ENCODE results near the gene ASXL1.

ASXL1 gene

DNA sequence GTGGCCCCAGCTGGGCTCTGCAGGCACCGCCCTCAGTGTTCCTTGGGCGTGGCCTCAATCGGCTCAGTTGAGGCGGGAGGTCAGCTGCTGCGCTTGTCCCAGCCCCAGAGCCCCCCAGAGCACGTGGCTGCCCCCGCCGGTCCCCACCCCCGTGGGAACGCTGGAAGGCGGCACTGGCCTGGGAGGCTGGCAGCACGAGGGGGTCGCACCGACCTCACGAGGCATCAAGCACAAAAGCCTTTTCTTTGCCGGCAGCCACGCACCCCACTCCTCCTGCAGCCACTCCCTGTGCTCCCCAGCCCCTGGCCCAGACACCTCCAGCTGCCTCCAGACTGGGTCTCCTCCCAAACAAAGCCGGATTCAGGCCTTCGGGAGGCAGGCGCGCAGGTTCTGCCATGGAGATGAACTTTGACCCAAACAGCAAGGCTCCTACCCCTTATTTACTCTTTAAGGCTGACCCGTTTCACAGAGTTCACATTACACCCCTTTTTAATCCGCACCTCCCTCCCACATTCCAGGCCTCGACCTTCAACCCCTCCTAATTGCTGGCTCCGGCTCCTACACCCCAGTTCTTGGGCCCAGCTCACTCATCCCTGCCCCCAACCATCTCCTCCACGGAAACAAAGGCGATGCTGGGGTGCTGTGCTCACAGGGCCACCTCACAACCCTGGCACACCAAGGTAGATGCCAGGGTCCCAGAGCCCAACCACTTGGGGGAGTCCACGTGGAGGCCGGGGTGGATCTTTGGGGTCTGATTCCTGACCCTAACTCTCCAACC, 115.3 kb downstream of the ASXL1 start:
- Histone ChIP-seq H3K27me3 (ENCODE audit: control insufficient read depth in 3 of 3, insufficient read depth in 3 of 3, low read depth in 1 of 3, low read length in 3 of 3) (no peaks in the 10 kb centered on the region), H3K23ac (ENCODE audit: low read depth, low read length, poor library complexity) (peak overlapping the region; percentile 76), H2BK5ac (ENCODE audit: low read length) (peak overlapping the region; percentile 82), H3K4me2 (ENCODE audit: insufficient read depth, low read length, poor library complexity, severe bottlenecking) (peak overlapping the region; percentile 35), H3K9ac (ENCODE audit: low read depth, low read length, poor library complexity) (peak overlapping the region; percentile 84), H2BK12ac (ENCODE audit: low read length) (peak overlapping the region; percentile 99), H4K91ac (ENCODE audit: low read depth, low read length, poor library complexity) (peak overlapping the region; percentile 90), H3K36me3 (replicated peaks in 1 of 2; ENCODE audit: control insufficient read depth in 2 of 2, insufficient read depth in 2 of 2, low read length in 2 of 2) (peaks cover 9 to 47% of the 10 kb centered on the region in 2 donors), H3K4me3 (ENCODE audit: low read length in 2 of 2) (peak overlapping the region in 1 of 2 donors; percentile 16), H3K14ac (ENCODE audit: low read length) (peak overlapping the region; percentile 49), H3K79me1 (ENCODE audit: low read depth, low read length) (peaks cover 31% of the 10 kb centered on the region), H2BK15ac (ENCODE audit: low read length) (peak overlapping the region; percentile 99), H2BK120ac (ENCODE audit: low read depth, low read length) (peak overlapping the region; percentile 100), H3K9me3 (replicated peaks in 1 of 2; ENCODE audit: control insufficient read depth in 2 of 2, insufficient read depth in 1 of 2, low read depth in 1 of 2, low read length in 2 of 2) (no peaks in the 10 kb centered on the region), H2AK5ac (ENCODE audit: low read depth, low read length) (peak overlapping the region; percentile 99), H3K4me1 (ENCODE audit: control insufficient read depth in 2 of 2, insufficient read depth in 1 of 2, low read depth in 1 of 2, low read length in 2 of 2) (peaks cover 47 to 57% of the 10 kb centered on the region in 2 donors), H4K8ac (ENCODE audit: low read depth, low read length) (no peak overlapping the region), H3K18ac (ENCODE audit: low read length) (peak overlapping the region; percentile 99), H2AFZ (ENCODE audit: low read length) (no peak overlapping the region), H3K27ac (replicated peaks; ENCODE audit: low read length) (peak overlapping the region; percentile 76), H3K4ac (ENCODE audit: low read length) (peak overlapping the region; percentile 77)
- peak; percentile 82 for DNase-seq (ENCODE audit: low spot score)
- WGBS, 2 donors (ENCODE audit: extremely low coverage in 2 of 2, insufficient read length in 2 of 2, insufficient replicate concordance in 1 of 2): no CpG with 5 or more reads among the region's 29 CpGs

DNA sequence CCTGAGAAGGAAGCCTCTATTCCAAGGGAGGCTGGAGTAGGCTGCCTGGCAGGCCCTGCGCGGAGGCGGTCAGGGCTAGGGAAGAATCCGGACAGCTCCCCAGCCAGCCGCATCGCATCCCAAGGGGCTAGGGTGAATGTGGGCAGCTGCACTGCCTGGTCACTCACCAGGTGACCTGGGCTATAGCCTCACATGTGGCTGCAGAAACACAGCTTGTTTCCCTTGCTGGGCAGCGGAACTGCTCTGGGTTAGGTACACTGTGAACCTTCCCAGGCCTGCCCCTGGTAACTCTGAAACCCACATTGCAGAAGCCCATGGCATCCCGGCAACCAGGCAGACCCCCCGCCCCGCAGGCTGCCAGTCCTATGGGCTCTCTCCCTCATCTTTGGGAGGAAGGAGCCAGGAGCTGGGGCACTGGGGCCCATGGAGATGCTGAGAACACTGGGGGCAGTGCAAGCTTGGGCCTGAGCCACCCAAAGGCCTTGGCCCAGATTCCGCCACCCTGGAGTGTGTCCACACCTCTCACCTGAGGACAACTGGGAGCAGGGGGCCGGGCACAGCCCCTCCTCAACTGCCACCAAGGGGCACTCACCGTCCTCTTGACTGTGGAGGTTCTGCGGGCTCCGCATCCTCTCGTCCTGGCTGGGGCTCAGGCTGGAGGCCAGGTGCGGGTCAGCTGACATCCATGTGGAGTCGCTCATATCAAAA, 116.0 kb downstream of the ASXL1 start:
- peak overlapping the region; percentile 87 for H3K14ac ChIP-seq (ENCODE audit: low read length)
- H3K23ac ChIP-seq (ENCODE audit: low read depth, low read length, poor library complexity): peak overlapping the region; percentile 68
- peak overlapping the region; percentile 82 for H2BK5ac ChIP-seq (ENCODE audit: low read length)
- peaks cover 47 to 57% of the 10 kb centered on the region in 2 donors for H3K4me1 ChIP-seq (ENCODE audit: control insufficient read depth in 2 of 2, insufficient read depth in 1 of 2, low read depth in 1 of 2, low read length in 2 of 2)
- H3K4me2 ChIP-seq (ENCODE audit: insufficient read depth, low read length, poor library complexity, severe bottlenecking): peak overlapping the region; percentile 35
- H2BK12ac ChIP-seq (ENCODE audit: low read length): peak overlapping the region; percentile 89
- peaks cover 9 to 43% of the 10 kb centered on the region in 2 donors for H3K36me3 ChIP-seq (replicated peaks in 1 of 2; ENCODE audit: control insufficient read depth in 2 of 2, insufficient read depth in 2 of 2, low read length in 2 of 2)
- peak overlapping the region; percentile 72 for H3K4ac ChIP-seq (ENCODE audit: low read length)
- peak overlapping the region; percentile 73 for H3K9ac ChIP-seq (ENCODE audit: low read depth, low read length, poor library complexity)
- H3K27me3 ChIP-seq (ENCODE audit: control insufficient read depth in 3 of 3, insufficient read depth in 3 of 3, low read depth in 1 of 3, low read length in 3 of 3): no peaks in the 10 kb centered on the region
- no CpG with 5 or more reads among the region's 18 CpGs for WGBS, 2 donors (ENCODE audit: extremely low coverage in 2 of 2, insufficient read length in 2 of 2, insufficient replicate concordance in 1 of 2)
- DNase-seq (ENCODE audit: low spot score): no peak
- peak overlapping the region in 1 of 2 donors; percentile 47 for H3K4me3 ChIP-seq (ENCODE audit: low read length in 2 of 2)
- no peak overlapping the region for H2AFZ ChIP-seq (ENCODE audit: low read length)
- no peaks in the 10 kb centered on the region for H3K9me3 ChIP-seq (replicated peaks in 1 of 2; ENCODE audit: control insufficient read depth in 2 of 2, insufficient read depth in 1 of 2, low read depth in 1 of 2, low read length in 2 of 2)
- peak overlapping the region; percentile 99 for H3K18ac ChIP-seq (ENCODE audit: low read length)
- peak overlapping the region; percentile 99 for H2BK15ac ChIP-seq (ENCODE audit: low read length)
- H4K8ac ChIP-seq (ENCODE audit: low read depth, low read length): no peak overlapping the region
- H3K79me1 ChIP-seq (ENCODE audit: low read depth, low read length): peaks cover 34% of the 10 kb centered on the region
- peak overlapping the region; percentile 87 for H4K91ac ChIP-seq (ENCODE audit: low read depth, low read length, poor library complexity)
- H3K27ac ChIP-seq (replicated peaks; ENCODE audit: low read length): peak overlapping the region; percentile 76
- H2BK120ac ChIP-seq (ENCODE audit: low read depth, low read length): peak overlapping the region; percentile 100
- H2AK5ac ChIP-seq (ENCODE audit: low read depth, low read length): peak overlapping the region; percentile 99

DNA sequence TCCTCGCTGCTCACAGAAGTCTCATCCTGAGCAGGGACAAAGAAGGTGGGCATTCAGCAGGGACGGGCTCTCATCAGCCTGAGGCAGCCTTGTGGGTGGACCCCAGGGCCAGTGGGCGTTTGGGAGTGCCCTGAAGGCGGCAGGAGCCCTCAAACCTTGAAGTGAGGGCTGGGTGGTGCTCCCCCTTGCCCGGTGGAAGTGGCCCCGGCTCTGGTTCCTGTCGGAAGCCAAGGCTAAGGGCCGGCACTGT, 116.5 kb downstream of the ASXL1 start:
- Histone ChIP-seq H2BK12ac (ENCODE audit: low read length) (peak overlapping the region; percentile 89), H3K9ac (ENCODE audit: low read depth, low read length, poor library complexity) (peak overlapping the region; percentile 73), H2AFZ (ENCODE audit: low read length) (peak overlapping the region; percentile 49), H2BK15ac (ENCODE audit: low read length) (peak overlapping the region; percentile 99), H3K4me1 (ENCODE audit: control insufficient read depth in 2 of 2, insufficient read depth in 1 of 2, low read depth in 1 of 2, low read length in 2 of 2) (peaks cover 47 to 60% of the 10 kb centered on the region in 2 donors), H3K79me1 (ENCODE audit: low read depth, low read length) (peaks cover 38% of the 10 kb centered on the region), H3K27me3 (ENCODE audit: control insufficient read depth in 3 of 3, insufficient read depth in 3 of 3, low read depth in 1 of 3, low read length in 3 of 3) (no peaks in the 10 kb centered on the region), H4K8ac (ENCODE audit: low read depth, low read length) (no peak overlapping the region), H3K4ac (ENCODE audit: low read length) (peak overlapping the region; percentile 72), H3K9me3 (replicated peaks in 1 of 2; ENCODE audit: control insufficient read depth in 2 of 2, insufficient read depth in 1 of 2, low read depth in 1 of 2, low read length in 2 of 2) (no peaks in the 10 kb centered on the region), H3K14ac (ENCODE audit: low read length) (peak overlapping the region; percentile 87), H3K27ac (replicated peaks; ENCODE audit: low read length) (peak overlapping the region; percentile 76), H4K91ac (ENCODE audit: low read depth, low read length, poor library complexity) (peak overlapping the region; percentile 87), H2BK5ac (ENCODE audit: low read length) (peak overlapping the region; percentile 82), H3K18ac (ENCODE audit: low read length) (peak overlapping the region; percentile 99), H2BK120ac (ENCODE audit: low read depth, low read length) (peak overlapping the region; percentile 100), H3K23ac (ENCODE audit: low read depth, low read length, poor library complexity) (peak overlapping the region; percentile 68), H3K4me2 (ENCODE audit: insufficient read depth, low read length, poor library complexity, severe bottlenecking) (no peak overlapping the region), H2AK5ac (ENCODE audit: low read depth, low read length) (peak overlapping the region; percentile 99), H3K4me3 (ENCODE audit: low read length in 2 of 2) (peak overlapping the region in 1 of 2 donors; percentile 47), H3K36me3 (replicated peaks in 1 of 2; ENCODE audit: control insufficient read depth in 2 of 2, insufficient read depth in 2 of 2, low read length in 2 of 2) (peaks cover 9 to 41% of the 10 kb centered on the region in 2 donors)
- WGBS, 2 donors (ENCODE audit: extremely low coverage in 2 of 2, insufficient read length in 2 of 2, insufficient replicate concordance in 1 of 2): no CpG with 5 or more reads among the region's 8 CpGs
- DNase-seq (ENCODE audit: low spot score): no peak
